Measurements from ENCODE around the gene TSSC4.

GRCh38 chr11:2392241-2392959, 8.2 kb upstream of the TSSC4 start:
- TF ChIP-seq EZH2 (IDR thresholded peaks at IDR 0.05; ENCODE audit: borderline replicate concordance, low read length), result no peak
- no peak for TF ChIP-seq CTCF (IDR thresholded peaks at IDR 0.05; ENCODE audit: low read length)
